T-helper 17 cell (primary cell): ENCODE data around the gene PUM2. TPM values are rescaled to one million over a fixed set of nuclear protein-coding genes. Genes with fewer than 3 reads are reported as not detected.
A peak's percentile ranks its signal among the peaks of the same experiment; 100 is the strongest.
"Not testable (repeated sequence)": the region's sequence is repeated elsewhere in the genome, so short reads cannot be mapped to it uniquely, and the experiment has no call there.

Experiments
- ATAC-seq: fragments of 150-1000 bp; cut with Tn5 transposase; 2 replicates; pipeline ENCODE4 v1.10.0; 2021; ENCODE audit warnings: mild to moderate bottlenecking, moderate library complexity
- DNase-seq, 3 donors: peaks; one replicate each; pipeline versions ENCODE4 v3.0.0 to v3.0.0-alpha.2; 2020 to 2021
- H3K9me3 ChIP-seq: one replicate; pipeline ENCODE4 v1.7.0; 2013; ENCODE audit warnings: low read length, mild to moderate bottlenecking; ENCODE audit not compliant: control insufficient read depth, poor library complexity, severe bottlenecking
- H3K27ac Mint-ChIP-seq: one replicate; pipeline ENCODE4 v1.8.0; 2022; ENCODE audit warnings: mild to moderate bottlenecking, moderate library complexity, mixed read lengths
- H3K27me3 Mint-ChIP-seq: one replicate; pipeline ENCODE4 v1.8.0; 2022; ENCODE audit warnings: mixed read lengths
- H3K36me3 Mint-ChIP-seq: one replicate; pipeline ENCODE4 v1.8.0; 2022; ENCODE audit warnings: low read depth, mixed read lengths
- H3K4me1 Mint-ChIP-seq: one replicate; pipeline ENCODE4 v1.8.0; 2022; ENCODE audit warnings: mild to moderate bottlenecking, mixed read lengths
- H3K4me3 Mint-ChIP-seq: one replicate; pipeline ENCODE4 v1.8.0; 2022; ENCODE audit warnings: mild to moderate bottlenecking, moderate library complexity, mixed read lengths
- total RNA-seq, 4 donors: library from RNA in 2 of 4; stranded (reverse) in 2 of 4; gene quantifications; one replicate each; pipeline ENCODE4 v1.2.3 and lab custom pipeline; 2022 to 2026

PUM2 gene
- total RNA-seq, 2 donors from 2014 or later, result 114 TPM

DNA sequence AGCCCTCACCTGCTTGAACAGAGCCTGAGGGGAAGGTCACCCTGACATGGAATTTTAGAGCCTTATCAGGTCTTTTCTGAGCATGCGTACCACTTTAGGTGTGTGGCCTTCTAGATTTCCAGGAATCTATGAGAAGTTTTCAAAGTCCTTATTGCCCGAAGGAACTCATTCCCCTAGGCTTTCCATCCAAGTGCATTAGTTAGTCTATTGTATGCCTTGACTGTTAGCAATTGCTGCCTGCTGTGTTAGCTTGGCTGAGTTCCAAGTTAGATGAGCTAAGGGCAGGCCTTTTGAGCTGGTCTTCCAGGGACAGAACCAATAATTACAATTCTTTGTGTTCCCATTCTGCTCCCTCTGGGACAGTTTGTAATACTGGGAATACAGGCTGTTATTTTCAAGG, 30.8 kb upstream of the PUM2 start:
- Mint-ChIP-seq H3K27ac (no peak overlapping the region), H3K36me3 (no peaks in the 10 kb centered on the region)

DNA sequence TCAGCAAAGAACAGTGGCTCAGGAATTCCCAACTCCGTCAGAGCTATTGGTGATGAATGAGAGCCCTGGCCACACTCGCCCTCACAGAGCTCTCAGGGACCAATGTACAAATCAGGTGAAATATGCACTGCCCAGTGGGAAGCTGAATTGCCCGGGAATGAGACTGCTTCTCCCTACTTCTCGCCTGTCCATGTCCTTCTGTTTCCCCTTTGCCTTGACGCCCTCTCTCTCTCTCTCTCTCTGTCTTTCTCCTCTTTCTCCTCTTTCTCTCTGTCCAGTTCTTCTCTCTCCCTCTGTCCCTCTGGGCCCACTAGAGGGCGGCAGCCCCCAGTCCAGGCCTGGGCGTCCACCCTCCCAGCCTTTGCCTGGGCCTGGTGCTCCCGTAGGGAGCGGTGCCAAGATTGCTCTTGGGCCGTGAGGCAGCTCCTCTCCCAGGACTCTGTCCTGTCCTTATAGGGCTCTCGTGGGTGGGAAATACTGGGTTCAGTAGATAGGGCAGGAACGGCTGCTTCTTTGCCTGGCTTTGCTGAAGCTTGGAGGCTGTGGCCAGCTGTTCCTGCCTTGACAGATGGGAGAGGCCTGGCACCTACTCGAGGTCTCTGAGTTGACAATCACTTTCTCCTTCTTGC, 28.4 kb upstream of the PUM2 start:
- peaks cover 23% of the 10 kb centered on the region for H3K27me3 Mint-ChIP-seq
- ATAC-seq (no peak), DNase-seq (no peak)
- no peak overlapping the region for H3K27ac Mint-ChIP-seq
- H3K36me3 Mint-ChIP-seq, result no peaks in the 10 kb centered on the region
- H3K4me1 Mint-ChIP-seq, result peaks cover 9% of the 10 kb centered on the region
- no peaks in the 10 kb centered on the region for H3K9me3 ChIP-seq
- H3K4me3 Mint-ChIP-seq, result no peak overlapping the region

More for the DNA sequence above, 30.8 kb upstream of the PUM2 start:
- ATAC-seq (no peak), DNase-seq (no peak)
- H3K4me1 Mint-ChIP-seq, result peaks cover 12% of the 10 kb centered on the region
- H3K4me3 Mint-ChIP-seq, result no peak overlapping the region
- H3K27me3 Mint-ChIP-seq, result peaks cover 16% of the 10 kb centered on the region
- no peaks in the 10 kb centered on the region for H3K9me3 ChIP-seq

DNA sequence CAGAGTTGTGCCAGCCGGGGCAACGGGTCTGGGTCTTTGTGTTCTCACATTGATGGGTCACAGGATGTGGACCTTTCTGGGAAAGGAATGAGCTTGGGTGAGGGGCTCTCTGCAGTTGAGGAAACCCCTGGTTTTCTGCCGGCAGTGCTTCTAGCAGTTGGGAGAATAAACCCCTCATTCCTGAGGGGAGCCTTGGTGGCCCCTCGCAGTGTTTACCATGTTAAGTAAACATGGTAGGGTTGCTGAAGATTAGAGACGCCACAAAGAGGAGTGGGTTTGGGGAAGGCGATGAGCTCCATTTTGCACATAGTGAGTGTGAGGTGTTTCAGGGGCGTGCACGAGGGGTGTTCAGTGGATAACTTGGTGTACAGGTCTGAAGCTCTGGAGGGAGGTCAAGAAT, 27.7 kb upstream of the PUM2 start:
- no peak overlapping the region for H3K4me3 Mint-ChIP-seq
- H3K27me3 Mint-ChIP-seq, result peaks cover 23% of the 10 kb centered on the region
- DNase-seq (no peak), ATAC-seq (no peak)
- no peaks in the 10 kb centered on the region for H3K36me3 Mint-ChIP-seq
- peaks cover 6% of the 10 kb centered on the region for H3K4me1 Mint-ChIP-seq
- no peaks in the 10 kb centered on the region for H3K9me3 ChIP-seq
- peak overlapping the region; percentile 11 for H3K27ac Mint-ChIP-seq

DNA sequence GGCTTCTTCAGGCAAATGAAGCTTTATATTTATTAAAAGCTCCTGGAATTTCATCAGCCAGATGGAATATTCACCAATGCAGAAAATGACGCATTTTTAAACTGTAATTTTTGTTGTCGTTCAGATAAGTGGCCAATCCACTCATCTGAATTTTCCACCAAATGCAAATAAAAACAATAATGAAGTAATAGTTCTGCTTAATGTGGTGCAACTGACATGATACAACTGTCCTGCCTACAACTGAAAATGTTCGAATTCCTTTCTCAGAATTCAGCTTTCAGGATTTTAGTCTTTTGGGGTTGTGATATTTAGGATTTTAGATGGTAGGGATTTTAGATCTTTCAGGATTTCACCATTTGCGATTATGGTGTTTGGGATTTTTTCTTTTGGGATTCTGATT, 27.1 kb upstream of the PUM2 start:
- peaks cover 23% of the 10 kb centered on the region for H3K27me3 Mint-ChIP-seq
- H3K9me3 ChIP-seq, result no peaks in the 10 kb centered on the region
- peak overlapping the region; percentile 11 for H3K27ac Mint-ChIP-seq

DNA sequence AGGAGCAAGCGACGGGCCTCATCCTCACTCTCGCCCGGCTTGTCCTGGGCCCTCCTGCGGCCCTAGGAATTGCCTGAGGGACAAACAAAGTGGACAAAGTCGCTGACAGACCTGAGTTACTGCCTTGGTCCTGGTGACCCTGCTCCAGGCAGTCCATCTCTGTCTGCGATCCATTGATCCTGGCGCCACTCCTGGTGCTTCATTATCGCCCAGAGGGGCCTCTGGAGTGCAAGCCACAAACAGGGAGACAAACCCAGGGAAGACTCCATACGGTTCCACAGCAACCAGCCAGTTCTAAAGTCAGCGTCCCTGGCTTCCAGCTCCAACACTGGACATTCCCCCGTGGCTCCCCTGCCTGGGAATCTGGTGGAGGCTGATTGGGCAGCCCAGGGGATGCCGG, 24.3 kb upstream of the PUM2 start:
- H3K27me3 Mint-ChIP-seq, result peaks cover 32% of the 10 kb centered on the region
- not testable (repeated sequence) for ATAC-seq, H3K4me3 Mint-ChIP-seq, H3K36me3 Mint-ChIP-seq, H3K9me3 ChIP-seq, H3K27ac Mint-ChIP-seq, H3K4me1 Mint-ChIP-seq, DNase-seq

More for the DNA sequence above, 27.1 kb upstream of the PUM2 start:
- ATAC-seq (no peak), DNase-seq (no peak)
- no peaks in the 10 kb centered on the region for H3K36me3 Mint-ChIP-seq
- H3K4me1 Mint-ChIP-seq, result peaks cover 2% of the 10 kb centered on the region
- H3K4me3 Mint-ChIP-seq, result no peak overlapping the region

- H3K4me1 Mint-ChIP-seq, result no peaks in the 10 kb centered on the region
These were observed 22.4 kb upstream of the PUM2 start for GRCh38 chr2:20372896-20373640.

GRCh38 chr2:20371323-20372025, 20.8 kb upstream of the PUM2 start:
- ATAC-seq, result no peak
- Mint-ChIP-seq H3K36me3 (no peaks in the 10 kb centered on the region), H3K27me3 (peaks cover 27% of the 10 kb centered on the region), H3K4me3 (no peak overlapping the region), H3K4me1 (no peaks in the 10 kb centered on the region), H3K27ac (no peak overlapping the region)
- no peaks in the 10 kb centered on the region for H3K9me3 ChIP-seq
- DNase-seq, result no peak

More at GRCh38 chr2:20372896-20373640, 22.4 kb upstream of the PUM2 start:
- H3K27ac Mint-ChIP-seq, result no peak overlapping the region
- DNase-seq (no peak), ATAC-seq (no peak)
- no peaks in the 10 kb centered on the region for H3K9me3 ChIP-seq
- H3K4me3 Mint-ChIP-seq, result no peak overlapping the region
- peaks cover 34% of the 10 kb centered on the region for H3K27me3 Mint-ChIP-seq
- H3K36me3 Mint-ChIP-seq, result no peaks in the 10 kb centered on the region

DNA sequence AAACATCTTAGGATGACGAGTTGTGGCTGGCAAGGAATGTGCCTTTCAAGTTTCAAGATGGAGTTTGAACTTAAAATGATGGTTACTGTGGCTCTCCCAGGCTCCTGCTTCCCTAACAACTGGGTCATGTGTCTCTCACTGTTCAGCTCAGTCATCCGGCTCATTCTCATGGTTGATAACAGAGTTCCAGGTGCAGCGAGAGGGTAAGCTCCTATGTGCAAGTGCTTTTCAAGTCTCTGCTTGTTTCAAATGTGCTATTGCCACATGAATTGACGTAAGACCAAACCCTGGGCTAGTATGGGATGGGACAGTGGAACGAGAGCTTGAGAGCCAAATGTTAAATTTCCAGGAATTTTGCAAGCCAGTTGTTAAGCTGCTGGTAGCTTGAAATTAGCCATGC, 19.5 kb upstream of the PUM2 start:
- Mint-ChIP-seq H3K4me1 (peaks cover 9% of the 10 kb centered on the region), H3K27me3 (peaks cover 24% of the 10 kb centered on the region), H3K27ac (no peak overlapping the region), H3K4me3 (no peak overlapping the region), H3K36me3 (peaks cover 3% of the 10 kb centered on the region)
- no peak for ATAC-seq
- H3K9me3 ChIP-seq, result no peaks in the 10 kb centered on the region
- DNase-seq, result no peak

DNA sequence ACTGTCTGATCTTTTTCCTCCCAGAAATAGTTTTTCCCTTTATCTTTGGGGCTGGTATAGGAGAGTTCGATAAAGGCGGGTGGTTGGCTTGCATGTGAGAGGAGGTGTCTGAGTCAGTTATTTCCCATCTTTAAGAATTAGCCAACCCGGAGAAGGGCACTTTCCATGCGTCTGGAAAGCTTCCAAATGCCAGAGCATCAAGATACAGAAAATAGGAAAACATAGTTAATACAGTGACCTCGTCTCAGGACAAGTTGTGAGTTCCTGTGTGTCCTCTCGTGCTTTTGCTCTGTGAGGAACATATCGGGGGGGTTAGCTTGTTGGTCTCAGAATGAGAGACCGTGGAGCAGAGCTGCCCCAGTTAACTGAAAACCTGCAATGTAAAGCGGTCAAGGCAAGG, 18.7 kb upstream of the PUM2 start:
- peaks cover 3% of the 10 kb centered on the region for H3K36me3 Mint-ChIP-seq
- no peak overlapping the region for H3K27ac Mint-ChIP-seq
- ATAC-seq (no peak), DNase-seq (no peak)
- H3K4me3 Mint-ChIP-seq, result no peak overlapping the region
- no peaks in the 10 kb centered on the region for H3K9me3 ChIP-seq
- H3K27me3 Mint-ChIP-seq, result peaks cover 20% of the 10 kb centered on the region
- peaks cover 10% of the 10 kb centered on the region for H3K4me1 Mint-ChIP-seq

- ATAC-seq, result no peak
- Mint-ChIP-seq H3K36me3 (peaks cover 3% of the 10 kb centered on the region), H3K27me3 (peaks cover 20% of the 10 kb centered on the region)
These were observed 18.1 kb upstream of the PUM2 start for GRCh38 chr2:20368706-20369105.

GRCh38 chr2:20367929-20368328, 17.3 kb upstream of the PUM2 start:
- not testable (repeated sequence) for H3K4me3 Mint-ChIP-seq, ATAC-seq, H3K27ac Mint-ChIP-seq, H3K9me3 ChIP-seq, H3K4me1 Mint-ChIP-seq, DNase-seq, H3K36me3 Mint-ChIP-seq
- H3K27me3 Mint-ChIP-seq, result peaks cover 20% of the 10 kb centered on the region

More at GRCh38 chr2:20368706-20369105, 18.1 kb upstream of the PUM2 start:
- Mint-ChIP-seq H3K27ac (no peak overlapping the region), H3K4me1 (peaks cover 10% of the 10 kb centered on the region), H3K4me3 (no peak overlapping the region)
- H3K9me3 ChIP-seq, result no peaks in the 10 kb centered on the region
- DNase-seq, result no peak

DNA sequence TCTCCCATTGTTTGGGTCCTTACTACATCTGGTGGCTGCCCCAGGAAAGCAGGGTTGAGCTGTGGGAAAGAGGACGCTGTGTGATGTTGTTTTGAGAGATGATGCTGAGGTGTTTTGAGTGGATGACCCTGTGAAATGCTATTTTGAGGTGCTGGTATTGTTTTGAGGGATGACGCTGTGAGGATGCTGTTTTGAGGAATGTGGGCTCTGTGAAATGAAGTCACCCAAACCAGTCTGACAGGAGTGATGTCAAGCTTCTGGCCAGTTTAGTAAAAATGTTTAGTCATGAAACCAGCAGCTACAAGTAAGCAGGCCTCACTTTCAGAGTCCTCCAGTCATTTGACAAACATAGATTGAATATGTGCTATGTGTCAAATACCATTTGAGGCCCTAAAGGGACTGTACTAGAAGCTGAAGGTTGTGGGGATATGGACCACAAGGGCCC, 16.1 kb upstream of the PUM2 start:
- Mint-ChIP-seq H3K27ac (no peak overlapping the region), H3K27me3 (peaks cover 15% of the 10 kb centered on the region), H3K36me3 (peaks cover 3% of the 10 kb centered on the region), H3K4me1 (peaks cover 10% of the 10 kb centered on the region), H3K4me3 (no peak overlapping the region)
- no peaks in the 10 kb centered on the region for H3K9me3 ChIP-seq
- DNase-seq (no peak), ATAC-seq (no peak)

DNA sequence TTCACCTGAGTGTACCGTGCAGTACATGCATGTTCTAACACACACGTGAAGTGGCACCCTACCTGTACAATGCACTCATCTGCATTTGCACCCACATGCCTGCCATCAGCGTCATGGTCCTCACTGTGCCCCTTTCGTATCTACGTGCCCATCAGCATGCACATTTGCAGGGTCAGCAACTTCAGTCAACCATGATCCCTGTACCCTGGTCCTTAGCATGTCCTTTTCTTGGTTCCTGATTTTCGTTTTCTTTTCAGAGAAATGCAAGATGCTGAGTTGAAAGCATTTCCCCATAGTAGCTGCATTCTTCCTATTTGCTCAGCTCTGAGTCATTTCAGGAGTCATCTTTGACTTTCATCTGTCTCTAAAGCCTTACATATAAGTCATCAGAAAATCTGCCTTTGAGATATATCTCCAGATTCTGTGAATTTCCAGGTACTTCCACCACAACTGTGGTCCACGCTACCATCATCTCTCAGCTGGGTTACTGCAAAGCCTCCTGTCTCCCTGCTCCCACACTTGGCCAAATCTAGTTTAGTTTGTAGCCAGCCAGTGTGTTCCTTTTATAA, 14.7 kb upstream of the PUM2 start:
- peaks cover 10% of the 10 kb centered on the region for H3K4me1 Mint-ChIP-seq
- peak overlapping the region; percentile 4 for H3K27ac Mint-ChIP-seq
- peaks cover 15% of the 10 kb centered on the region for H3K27me3 Mint-ChIP-seq
- ATAC-seq (peak; percentile 30), DNase-seq (no peak)
- peak overlapping the region; percentile 19 for H3K4me3 Mint-ChIP-seq
- peaks cover 3% of the 10 kb centered on the region for H3K36me3 Mint-ChIP-seq
- no peaks in the 10 kb centered on the region for H3K9me3 ChIP-seq
